DND-41 (cell line): ENCODE results near the gene BAIAP2L1.

Experiments
- EZH2 ChIP-seq: IDR thresholded peaks from 3 replicates; pipeline ENCODE4 v1.6.1; 2012; ENCODE audit warnings: borderline replicate concordance, low read depth, mild to moderate bottlenecking, moderate library complexity, low read length, inconsistent platforms; ENCODE audit not compliant: severe bottlenecking
- TF ChIP-seq, protein P1 (sequence below): IDR thresholded peaks from 2 replicates; pipeline ENCODE4 v1.5.1; 2012; ENCODE audit warnings: borderline replicate concordance, low read length, moderate library complexity, mild to moderate bottlenecking; ENCODE audit not compliant: poor library complexity, severe bottlenecking; ENCODE audit errors: extremely low read depth

DNA sequence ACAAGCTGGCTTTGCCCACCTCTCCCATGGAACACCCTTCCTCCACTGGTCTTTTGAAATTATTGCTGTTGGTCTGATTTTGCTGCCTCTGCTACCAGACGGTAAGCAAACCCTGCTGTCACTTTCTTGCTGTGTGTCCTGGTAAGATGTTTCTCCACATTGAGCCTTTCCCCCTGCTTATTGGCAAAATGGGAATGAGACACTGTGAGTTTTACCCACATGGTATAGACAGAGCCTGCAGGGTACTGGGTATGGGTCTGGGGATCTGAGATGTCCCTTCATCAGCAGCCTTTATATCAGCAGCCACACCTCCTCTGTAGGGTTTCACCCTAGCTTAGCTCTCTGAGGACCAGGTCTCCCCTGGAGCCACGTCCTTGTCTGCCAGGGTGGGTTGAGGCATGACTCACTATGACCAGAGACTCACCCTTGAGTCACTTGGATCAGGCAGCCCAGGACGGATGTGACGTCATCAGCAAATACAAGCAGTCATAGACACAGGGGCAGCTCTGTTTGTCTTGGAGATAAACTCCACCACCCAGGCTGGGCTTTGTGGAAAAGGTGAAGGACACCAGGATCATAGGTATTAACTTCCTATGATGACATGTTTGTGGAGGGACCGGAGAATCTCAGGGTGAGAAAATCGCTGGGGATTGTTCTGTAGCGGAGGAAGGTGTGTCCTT, 17.9 kb upstream of the BAIAP2L1 start:
- TF ChIP-seq, protein P1, sequence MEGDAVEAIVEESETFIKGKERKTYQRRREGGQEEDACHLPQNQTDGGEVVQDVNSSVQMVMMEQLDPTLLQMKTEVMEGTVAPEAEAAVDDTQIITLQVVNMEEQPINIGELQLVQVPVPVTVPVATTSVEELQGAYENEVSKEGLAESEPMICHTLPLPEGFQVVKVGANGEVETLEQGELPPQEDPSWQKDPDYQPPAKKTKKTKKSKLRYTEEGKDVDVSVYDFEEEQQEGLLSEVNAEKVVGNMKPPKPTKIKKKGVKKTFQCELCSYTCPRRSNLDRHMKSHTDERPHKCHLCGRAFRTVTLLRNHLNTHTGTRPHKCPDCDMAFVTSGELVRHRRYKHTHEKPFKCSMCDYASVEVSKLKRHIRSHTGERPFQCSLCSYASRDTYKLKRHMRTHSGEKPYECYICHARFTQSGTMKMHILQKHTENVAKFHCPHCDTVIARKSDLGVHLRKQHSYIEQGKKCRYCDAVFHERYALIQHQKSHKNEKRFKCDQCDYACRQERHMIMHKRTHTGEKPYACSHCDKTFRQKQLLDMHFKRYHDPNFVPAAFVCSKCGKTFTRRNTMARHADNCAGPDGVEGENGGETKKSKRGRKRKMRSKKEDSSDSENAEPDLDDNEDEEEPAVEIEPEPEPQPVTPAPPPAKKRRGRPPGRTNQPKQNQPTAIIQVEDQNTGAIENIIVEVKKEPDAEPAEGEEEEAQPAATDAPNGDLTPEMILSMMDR: no peak
- TF ChIP-seq EZH2: no peak
